Measurements from ENCODE around the gene KBTBD4.
"Not testable (repeated sequence)": the region's sequence is repeated elsewhere in the genome, so short reads cannot be mapped to it uniquely, and the experiment has no call there.

KBTBD4 gene

DNA sequence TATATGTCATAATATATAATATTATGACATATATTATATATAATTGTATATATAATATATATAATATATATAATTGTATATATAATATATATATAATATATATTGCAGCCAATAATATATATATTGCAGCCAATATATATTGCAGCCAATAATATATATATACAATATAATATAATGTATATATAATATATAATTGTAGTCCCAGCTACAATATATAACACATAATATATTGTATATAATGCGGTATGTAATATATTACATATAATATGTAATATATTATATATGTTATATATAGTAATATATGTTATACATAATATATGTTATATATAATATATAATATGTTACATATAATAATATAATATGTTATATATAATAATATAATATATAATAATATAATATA, 20.1 kb downstream of the KBTBD4 start:
- DNase-seq (ENCODE audit: insufficient read length, low spot score) (no peak), FAIRE-seq (no peak)
- TF ChIP-seq, protein P1, sequence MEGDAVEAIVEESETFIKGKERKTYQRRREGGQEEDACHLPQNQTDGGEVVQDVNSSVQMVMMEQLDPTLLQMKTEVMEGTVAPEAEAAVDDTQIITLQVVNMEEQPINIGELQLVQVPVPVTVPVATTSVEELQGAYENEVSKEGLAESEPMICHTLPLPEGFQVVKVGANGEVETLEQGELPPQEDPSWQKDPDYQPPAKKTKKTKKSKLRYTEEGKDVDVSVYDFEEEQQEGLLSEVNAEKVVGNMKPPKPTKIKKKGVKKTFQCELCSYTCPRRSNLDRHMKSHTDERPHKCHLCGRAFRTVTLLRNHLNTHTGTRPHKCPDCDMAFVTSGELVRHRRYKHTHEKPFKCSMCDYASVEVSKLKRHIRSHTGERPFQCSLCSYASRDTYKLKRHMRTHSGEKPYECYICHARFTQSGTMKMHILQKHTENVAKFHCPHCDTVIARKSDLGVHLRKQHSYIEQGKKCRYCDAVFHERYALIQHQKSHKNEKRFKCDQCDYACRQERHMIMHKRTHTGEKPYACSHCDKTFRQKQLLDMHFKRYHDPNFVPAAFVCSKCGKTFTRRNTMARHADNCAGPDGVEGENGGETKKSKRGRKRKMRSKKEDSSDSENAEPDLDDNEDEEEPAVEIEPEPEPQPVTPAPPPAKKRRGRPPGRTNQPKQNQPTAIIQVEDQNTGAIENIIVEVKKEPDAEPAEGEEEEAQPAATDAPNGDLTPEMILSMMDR (IDR thresholded peaks at IDR 0.05; ENCODE audit: insufficient read depth, missing control alignments), result no peak

DNA sequence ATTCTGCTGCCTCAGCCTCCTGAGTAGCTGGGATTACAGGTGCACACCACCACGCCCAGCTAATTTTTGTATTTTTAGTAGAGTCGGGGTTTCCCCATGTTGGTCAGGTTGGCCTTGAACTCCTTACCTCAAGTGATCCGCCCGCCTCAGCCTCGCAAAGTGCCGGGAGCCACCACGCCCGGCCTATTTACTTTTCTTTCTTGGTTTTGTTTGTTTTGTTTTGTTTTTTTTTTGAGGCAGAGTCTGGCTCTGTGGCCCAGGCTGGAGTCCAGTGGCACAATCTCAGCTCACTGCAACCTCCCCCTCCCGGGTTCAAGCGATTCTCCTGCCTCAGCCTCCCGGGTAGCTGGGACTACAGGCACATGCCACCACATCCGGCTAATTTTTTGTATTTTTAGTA, 21.8 kb downstream of the KBTBD4 start:
- FAIRE-seq; DNase-seq (ENCODE audit: insufficient read length, low spot score): not testable (repeated sequence)

DNA sequence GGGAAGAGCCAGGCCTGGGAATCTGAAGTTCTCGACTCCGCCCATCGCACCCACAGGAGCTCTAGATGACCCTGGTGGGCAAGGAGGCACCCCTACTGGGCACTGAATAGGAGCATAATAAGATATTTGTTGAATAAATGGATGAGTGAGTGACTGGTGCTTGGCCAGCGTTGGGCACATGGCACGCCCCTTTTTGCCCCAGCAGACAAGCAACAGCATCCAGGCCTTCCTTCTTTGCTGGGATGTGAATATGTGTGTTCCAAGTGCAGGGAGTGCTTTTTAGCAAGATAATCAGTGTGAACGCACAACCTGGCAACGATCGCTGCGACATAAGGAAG, 25.4 kb downstream of the KBTBD4 start:
- TF ChIP-seq, protein P1 (IDR thresholded peaks at IDR 0.05; ENCODE audit: insufficient read depth, missing control alignments), result no peak
- FAIRE-seq (no peak), DNase-seq (ENCODE audit: insufficient read length, low spot score) (no peak)

DNA sequence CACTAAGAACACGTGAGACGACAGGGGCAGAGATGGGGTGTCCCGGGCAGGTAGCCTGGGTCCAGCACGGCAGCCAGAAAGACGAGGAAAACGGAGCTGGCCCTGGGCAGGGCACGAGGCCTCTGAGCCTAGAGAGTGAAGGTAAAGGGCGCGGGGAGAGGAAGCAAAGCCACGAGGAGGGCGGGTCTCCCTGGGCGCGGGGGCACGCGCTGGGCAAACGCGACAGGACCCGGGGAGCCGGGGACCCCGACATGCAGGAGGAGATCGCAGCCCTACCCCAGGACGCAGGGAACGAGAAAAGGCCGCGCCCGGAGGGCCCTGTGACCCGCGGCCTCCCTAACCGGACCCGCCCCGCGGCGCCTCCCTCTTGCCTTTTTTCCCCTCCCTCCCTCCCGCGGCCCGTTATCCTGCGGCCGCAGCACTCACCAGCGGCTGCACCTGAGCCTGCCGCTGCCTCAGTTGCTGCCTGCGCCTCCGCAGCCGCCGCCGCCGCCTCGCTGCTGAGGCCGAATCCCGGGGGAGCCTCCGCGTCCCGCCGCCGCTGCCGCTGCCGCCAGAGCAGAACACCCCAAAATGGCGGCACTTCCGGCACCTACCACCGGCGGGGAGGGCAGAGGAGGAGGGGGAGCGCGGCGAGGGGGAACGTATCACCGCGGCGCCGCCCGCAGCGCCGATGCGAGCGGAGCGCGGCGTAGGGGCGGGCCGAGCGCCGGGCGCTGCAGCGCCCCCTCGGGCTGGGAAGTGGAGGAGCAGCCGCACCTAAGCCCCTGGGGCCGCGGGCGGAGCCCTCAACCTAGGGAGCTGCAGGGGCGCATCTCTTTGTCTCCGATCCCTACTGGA, 26.0 kb downstream of the KBTBD4 start, which contains the start of gene CELF1:
CELF1 (minus strand) TSS at position 567 of the 840 bp plus-strand sequence. CDS start 53,609 bp downstream, outside the sequence.
- no peak for FAIRE-seq
- DNase-seq (ENCODE audit: insufficient read length, low spot score), result peak; percentile 73
- TF ChIP-seq, protein P1 (IDR thresholded peaks at IDR 0.05; ENCODE audit: insufficient read depth, missing control alignments), result peak; percentile 61

GRCh38 chr11:47552056-47552565, 26.7 kb downstream of the KBTBD4 start:
- TF ChIP-seq, protein P1 (IDR thresholded peaks at IDR 0.05; ENCODE audit: insufficient read depth, missing control alignments), result no peak
- FAIRE-seq (no peak), DNase-seq (ENCODE audit: insufficient read length, low spot score) (no peak)

GRCh38 chr11:47551086-47551485, 27.7 kb downstream of the KBTBD4 start:
- no peak for FAIRE-seq
- DNase-seq (ENCODE audit: insufficient read length, low spot score), result no peak
- TF ChIP-seq, protein P1 (IDR thresholded peaks at IDR 0.05; ENCODE audit: insufficient read depth, missing control alignments), result peak; percentile 16

- TF ChIP-seq, protein P1 (IDR thresholded peaks at IDR 0.05; ENCODE audit: insufficient read depth, missing control alignments), result no peak
- no peak for FAIRE-seq
- no peak for DNase-seq (ENCODE audit: insufficient read length, low spot score)
These were observed 28.3 kb downstream of the KBTBD4 start for GRCh38 chr11:47550288-47551047.

DNA sequence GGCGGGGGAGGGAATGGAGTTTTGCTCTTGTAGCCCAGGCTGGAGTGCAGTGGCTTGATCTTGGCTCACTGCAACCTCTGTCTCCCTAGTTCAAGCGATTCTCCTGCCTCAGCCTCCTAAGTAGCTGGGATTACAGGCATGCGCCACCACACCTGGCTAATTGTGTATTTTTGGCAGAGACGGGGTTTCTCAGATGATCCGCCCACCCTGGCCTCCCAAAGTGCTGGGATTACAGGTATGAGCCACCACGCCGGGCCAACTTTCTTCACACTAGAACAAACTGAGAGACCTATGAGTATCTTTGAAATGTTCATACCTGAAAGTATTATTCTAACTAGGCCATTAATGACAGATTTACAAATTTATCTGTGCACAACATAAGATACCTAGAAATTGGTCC, 32.5 kb downstream of the KBTBD4 start:
- FAIRE-seq; DNase-seq (ENCODE audit: insufficient read length, low spot score): not testable (repeated sequence)

Measured in D721Med (cell line).